HG03442 (cell line): ENCODE data around the gene RALGDS.
"Not testable (repeated sequence)": the region's sequence is repeated elsewhere in the genome, so short reads cannot be mapped to it uniquely, and the experiment has no call there.

Experiments used
- ATAC-seq: cut with Tn5 transposase; IDR thresholded peaks from one replicate; pipeline ENCODE4 v1.9.1; 2021; ENCODE audit warnings: mild to moderate bottlenecking, moderate library complexity; ENCODE audit not compliant: unreplicated experiment

Gene RALGDS

DNA sequence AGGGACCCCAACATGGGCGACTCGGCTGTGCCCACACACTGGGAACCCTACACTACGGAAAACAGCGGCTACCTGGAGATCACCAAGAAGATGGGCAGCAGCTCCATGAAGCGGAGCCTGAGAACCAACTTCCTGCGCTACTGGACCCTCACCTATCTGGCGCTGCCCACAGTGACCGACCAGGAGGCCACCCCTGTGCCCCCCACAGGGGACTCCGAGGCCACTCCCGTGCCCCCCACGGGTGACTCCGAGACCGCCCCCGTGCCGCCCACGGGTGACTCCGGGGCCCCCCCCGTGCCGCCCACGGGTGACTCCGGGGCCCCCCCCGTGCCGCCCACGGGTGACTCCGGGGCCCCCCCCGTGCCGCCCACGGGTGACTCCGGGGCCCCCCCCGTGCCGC is 50.1 kb downstream of the RALGDS start:
- not testable (repeated sequence) for ATAC-seq

DNA sequence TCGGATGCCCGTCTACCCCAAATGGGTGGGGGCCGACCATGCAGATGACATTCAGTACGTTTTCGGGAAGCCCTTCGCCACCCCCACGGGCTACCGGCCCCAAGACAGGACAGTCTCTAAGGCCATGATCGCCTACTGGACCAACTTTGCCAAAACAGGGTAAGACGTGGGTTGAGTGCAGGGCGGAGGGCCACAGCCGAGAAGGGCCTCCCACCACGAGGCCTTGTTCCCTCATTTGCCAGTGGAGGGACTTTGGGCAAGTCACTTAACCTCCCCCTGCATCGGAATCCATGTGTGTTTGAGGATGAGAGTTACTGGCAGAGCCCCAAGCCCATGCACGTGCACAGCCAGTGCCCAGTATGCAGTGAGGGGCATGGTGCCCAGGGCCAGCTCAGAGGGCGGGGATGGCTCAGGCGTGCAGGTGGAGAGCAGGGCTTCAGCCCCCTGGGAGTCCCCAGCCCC is 50.5 kb downstream of the RALGDS start:
- ATAC-seq = not testable (repeated sequence)

DNA sequence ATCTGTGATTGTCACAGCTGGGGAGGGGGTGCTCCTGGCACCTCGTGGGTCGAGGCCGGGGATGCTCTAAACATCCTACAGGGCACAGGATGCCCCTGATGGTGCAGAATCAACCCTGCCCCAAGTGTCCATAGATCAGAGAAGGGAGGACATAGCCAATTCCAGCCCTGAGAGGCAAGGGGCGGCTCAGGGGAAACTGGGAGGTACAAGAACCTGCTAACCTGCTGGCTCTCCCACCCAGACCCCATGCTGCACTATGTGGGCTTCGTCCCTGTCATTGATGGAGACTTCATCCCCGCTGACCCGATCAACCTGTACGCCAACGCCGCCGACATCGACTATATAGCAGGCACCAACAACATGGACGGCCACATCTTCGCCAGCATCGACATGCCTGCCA is 52.6 kb downstream of the RALGDS start:
- not testable (repeated sequence) for ATAC-seq

DNA sequence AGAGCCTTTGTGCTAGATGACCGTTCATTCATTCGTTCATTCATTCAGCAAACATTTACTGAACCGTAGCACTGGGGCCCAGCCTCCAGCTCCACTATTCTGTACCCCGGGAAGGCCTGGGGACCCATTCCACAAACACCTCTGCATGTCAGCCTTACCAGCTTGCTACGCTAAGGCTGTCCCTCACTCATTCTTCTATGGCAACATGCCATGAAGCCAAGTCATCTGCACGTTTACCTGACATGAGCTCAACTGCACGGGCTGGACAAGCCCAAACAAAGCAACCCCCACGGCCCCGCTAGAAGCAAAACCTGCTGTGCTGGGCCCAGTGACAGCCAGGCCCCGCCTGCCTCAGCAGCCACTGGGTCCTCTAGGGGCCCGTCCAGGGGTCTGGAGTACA is 53.2 kb downstream of the RALGDS start:
- no peak for ATAC-seq

- no peak for ATAC-seq
Measured at GRCh38 chr9:133067006-133067405, 54.0 kb downstream of the RALGDS start.

- ATAC-seq = no peak
Measured at GRCh38 chr9:133066181-133066983, 54.7 kb downstream of the RALGDS start.

GRCh38 chr9:133065070-133065388 is 56.0 kb downstream of the RALGDS start:
- no peak for ATAC-seq

- ATAC-seq = no peak
Measured at GRCh38 chr9:133064241-133065069, 56.6 kb downstream of the RALGDS start.

DNA sequence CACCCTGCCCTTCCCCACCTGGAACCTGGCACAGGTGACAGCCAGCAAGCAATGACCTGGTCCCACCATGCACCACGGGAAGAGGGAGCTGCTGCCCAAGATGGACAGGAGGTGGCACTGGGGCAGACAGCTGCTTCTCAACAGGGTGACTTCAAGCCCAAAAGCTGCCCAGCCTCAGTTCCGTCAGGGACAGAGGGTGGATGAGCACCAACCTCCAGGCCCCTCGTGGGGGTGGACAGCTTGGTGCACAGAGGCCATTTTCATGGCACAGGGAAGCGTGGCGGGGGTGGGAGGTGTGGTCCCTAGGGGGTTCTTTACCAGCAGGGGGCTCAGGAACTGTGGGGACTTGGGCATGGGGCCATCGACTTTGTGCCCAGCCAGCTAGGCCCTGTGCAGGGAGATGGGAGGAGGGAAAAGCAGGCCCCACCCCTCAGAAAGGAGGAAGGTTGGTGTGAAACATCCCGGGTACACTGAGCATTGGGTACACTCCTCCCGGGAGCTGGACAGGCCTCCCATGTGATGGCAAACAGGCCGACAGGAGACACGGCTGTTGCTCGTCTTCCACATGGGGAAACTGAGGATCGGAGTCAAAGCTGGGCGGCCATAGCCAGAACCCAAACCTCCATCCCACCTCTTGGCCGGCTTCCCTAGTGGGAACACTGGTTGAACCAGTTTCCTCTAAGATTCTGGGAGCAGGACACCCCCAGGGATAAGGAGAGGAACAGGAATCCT is 57.4 kb downstream of the RALGDS start:
- no peak for ATAC-seq

- ATAC-seq = no peak
Measured at GRCh38 chr9:133063159-133063499, 57.9 kb downstream of the RALGDS start.

- not testable (repeated sequence) for ATAC-seq
Measured at GRCh38 chr9:133062569-133062968, 58.5 kb downstream of the RALGDS start.

- not testable (repeated sequence) for ATAC-seq
Measured at GRCh38 chr9:133061764-133062145, 59.3 kb downstream of the RALGDS start, which contains the start of gene CEL. CEL (plus strand) TSS chr9:133061981; CDS start chr9:133062003, 22 bp downstream.

- not testable (repeated sequence) for ATAC-seq
Measured at GRCh38 chr9:133061019-133061763, 59.8 kb downstream of the RALGDS start.

DNA sequence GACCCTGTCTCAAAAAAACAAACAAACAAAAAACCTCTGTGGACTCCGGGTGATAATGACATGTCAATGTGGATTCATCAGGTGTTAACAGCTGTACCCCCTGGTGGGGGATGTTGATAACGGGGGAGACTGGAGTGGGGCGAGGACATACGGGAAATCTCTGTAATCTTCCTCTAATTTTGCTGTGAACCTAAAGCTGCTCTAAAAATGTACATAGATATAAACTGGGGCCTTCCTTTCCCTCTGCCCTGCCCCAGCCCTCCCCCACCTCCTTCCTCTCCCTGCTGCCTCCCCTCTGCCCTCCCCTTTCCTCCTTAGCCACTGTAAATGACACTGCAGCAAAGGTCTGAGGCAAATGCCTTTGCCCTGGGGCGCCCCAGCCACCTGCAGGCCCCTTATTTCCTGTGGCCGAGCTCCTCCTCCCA is 60.6 kb downstream of the RALGDS start:
- ATAC-seq = no peak

DNA sequence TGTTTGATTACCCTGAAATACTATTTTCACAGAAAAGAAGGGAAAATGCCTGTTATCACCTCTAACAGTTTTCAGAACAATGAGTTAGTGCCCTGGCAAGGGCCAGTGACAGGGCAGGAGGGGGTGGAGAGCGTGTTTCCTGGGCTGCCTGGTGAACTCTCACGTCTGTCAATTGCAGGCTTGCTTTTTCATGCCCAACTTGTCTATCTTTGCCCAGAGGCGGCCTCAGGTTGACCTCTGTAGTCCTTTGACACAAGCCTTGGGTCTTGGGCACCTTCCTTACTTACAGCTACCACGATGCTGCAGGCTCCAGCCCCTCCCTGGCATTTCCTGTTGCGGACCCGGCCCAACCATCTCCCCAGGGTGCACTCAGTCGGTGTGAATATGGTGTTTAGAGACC is 61.4 kb downstream of the RALGDS start:
- ATAC-seq = no peak

GRCh38 chr9:133058550-133059320 is 62.3 kb downstream of the RALGDS start:
- ATAC-seq = no peak

- ATAC-seq = no peak
Measured at GRCh38 chr9:133058071-133058470, 63.0 kb downstream of the RALGDS start.

GRCh38 chr9:133057553-133057952 is 63.5 kb downstream of the RALGDS start:
- ATAC-seq = no peak

- no peak for ATAC-seq
Measured at GRCh38 chr9:133057006-133057405, 64.0 kb downstream of the RALGDS start.

GRCh38 chr9:133056533-133056932 is 64.5 kb downstream of the RALGDS start:
- ATAC-seq = no peak
